ENCODE results near the gene DMD. TPM values are rescaled to one million over a fixed set of nuclear protein-coding genes. Genes with fewer than 3 reads are reported as not detected.

The DMD gene
- total RNA-seq, 1 experiment from 2014 or later = 2.2 TPM

DNA sequence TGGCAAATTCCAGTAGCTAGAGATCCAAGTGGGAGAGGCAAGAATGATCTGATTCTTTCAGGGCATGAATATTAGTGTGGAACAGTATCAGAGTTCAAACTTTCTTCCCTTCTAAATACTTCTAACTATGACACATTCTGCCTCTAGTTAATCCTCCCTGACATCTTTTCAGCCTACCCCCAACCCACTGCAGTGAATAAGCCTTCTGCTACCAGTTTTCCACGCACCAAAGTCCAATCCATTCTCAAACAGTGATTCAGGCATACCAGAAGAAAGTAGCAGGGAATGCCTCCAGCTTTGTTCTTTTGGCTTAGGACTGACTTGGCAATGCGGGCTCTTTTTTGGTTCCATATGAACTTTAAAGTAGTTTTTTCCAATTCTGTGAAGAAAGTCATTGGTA lies 1984.1 kb downstream of the DMD start:
- DNase-seq (ENCODE audit: low read depth, low spot score) (no peak), ATAC-seq (no peak)
- Histone ChIP-seq H3K36me3 (ENCODE audit: control insufficient read depth, insufficient read depth, low read length) (no peaks in the 10 kb centered on the region), H3K4me3 (ENCODE audit: low read depth in 2 of 2, low read length in 2 of 2) (no peak overlapping the region), H3K27ac (ENCODE audit: low read length) (no peak overlapping the region), H3K4me1 (ENCODE audit: control insufficient read depth, insufficient read depth, low read length) (no peaks in the 10 kb centered on the region), H3K27me3 (ENCODE audit: control insufficient read depth, insufficient read depth, low read length) (no peaks in the 10 kb centered on the region), H3K9me3 (ENCODE audit: control insufficient read depth, insufficient read depth, low read depth, low read length) (no peaks in the 10 kb centered on the region)
- in situ Hi-C loops (cut with HindIII; ENCODE audit: low pct_unique_long_range_greater_than_20kb, low sequenced_read_pairs) (no loop called here), intact Hi-C loops (cut with micrococcal nuclease; ENCODE audit: unreplicated experiment) (no loop called here)
- POLR2A ChIA-PET = no interaction called here
- CTCF ChIA-PET = no interaction called here
- TF ChIP-seq POLR2AphosphoS5 (IDR thresholded peaks at IDR 0.05; ENCODE audit: low read depth, low read length) (no peak), TCF7L2 (IDR thresholded peaks at IDR 0.05; ENCODE audit: low read depth, low read length) (no peak), SIN3A (IDR thresholded peaks at IDR 0.05; ENCODE audit: borderline replicate concordance, insufficient read depth, low read depth, low read length) (no peak)
- TF ChIP-seq, protein P1, sequence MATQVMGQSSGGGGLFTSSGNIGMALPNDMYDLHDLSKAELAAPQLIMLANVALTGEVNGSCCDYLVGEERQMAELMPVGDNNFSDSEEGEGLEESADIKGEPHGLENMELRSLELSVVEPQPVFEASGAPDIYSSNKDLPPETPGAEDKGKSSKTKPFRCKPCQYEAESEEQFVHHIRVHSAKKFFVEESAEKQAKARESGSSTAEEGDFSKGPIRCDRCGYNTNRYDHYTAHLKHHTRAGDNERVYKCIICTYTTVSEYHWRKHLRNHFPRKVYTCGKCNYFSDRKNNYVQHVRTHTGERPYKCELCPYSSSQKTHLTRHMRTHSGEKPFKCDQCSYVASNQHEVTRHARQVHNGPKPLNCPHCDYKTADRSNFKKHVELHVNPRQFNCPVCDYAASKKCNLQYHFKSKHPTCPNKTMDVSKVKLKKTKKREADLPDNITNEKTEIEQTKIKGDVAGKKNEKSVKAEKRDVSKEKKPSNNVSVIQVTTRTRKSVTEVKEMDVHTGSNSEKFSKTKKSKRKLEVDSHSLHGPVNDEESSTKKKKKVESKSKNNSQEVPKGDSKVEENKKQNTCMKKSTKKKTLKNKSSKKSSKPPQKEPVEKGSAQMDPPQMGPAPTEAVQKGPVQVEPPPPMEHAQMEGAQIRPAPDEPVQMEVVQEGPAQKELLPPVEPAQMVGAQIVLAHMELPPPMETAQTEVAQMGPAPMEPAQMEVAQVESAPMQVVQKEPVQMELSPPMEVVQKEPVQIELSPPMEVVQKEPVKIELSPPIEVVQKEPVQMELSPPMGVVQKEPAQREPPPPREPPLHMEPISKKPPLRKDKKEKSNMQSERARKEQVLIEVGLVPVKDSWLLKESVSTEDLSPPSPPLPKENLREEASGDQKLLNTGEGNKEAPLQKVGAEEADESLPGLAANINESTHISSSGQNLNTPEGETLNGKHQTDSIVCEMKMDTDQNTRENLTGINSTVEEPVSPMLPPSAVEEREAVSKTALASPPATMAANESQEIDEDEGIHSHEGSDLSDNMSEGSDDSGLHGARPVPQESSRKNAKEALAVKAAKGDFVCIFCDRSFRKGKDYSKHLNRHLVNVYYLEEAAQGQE (IDR thresholded peaks at IDR 0.05; ENCODE audit: insufficient read depth in 1 of 2, low read depth in 2 of 2, low read length in 1 of 2) = no peak
- TF ChIP-seq, protein P2, sequence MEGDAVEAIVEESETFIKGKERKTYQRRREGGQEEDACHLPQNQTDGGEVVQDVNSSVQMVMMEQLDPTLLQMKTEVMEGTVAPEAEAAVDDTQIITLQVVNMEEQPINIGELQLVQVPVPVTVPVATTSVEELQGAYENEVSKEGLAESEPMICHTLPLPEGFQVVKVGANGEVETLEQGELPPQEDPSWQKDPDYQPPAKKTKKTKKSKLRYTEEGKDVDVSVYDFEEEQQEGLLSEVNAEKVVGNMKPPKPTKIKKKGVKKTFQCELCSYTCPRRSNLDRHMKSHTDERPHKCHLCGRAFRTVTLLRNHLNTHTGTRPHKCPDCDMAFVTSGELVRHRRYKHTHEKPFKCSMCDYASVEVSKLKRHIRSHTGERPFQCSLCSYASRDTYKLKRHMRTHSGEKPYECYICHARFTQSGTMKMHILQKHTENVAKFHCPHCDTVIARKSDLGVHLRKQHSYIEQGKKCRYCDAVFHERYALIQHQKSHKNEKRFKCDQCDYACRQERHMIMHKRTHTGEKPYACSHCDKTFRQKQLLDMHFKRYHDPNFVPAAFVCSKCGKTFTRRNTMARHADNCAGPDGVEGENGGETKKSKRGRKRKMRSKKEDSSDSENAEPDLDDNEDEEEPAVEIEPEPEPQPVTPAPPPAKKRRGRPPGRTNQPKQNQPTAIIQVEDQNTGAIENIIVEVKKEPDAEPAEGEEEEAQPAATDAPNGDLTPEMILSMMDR (IDR thresholded peaks at IDR 0.05) = no peak
- no TSS peak for BruUV-seq (replicated peaks)

DNA sequence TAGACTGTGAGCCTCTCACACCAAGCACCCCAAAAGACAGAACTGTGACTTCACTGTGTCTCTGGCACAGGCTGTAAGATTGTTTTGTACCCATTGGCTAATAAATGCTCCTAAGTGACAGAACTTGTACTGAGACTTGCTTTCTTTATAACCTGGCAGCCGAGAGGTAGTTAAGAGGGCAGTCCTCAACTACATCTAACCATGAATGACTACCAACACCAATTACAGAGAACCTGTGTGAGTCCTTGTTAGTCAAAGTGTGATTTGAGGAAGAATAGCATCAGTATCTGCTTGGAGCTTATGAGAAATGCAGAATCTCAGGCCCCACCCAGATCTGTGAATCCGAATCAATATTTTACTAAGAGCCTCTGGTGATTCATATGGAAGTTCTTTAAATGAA lies 1985.5 kb downstream of the DMD start:
- TF ChIP-seq POLR2AphosphoS5 (IDR thresholded peaks at IDR 0.05; ENCODE audit: low read depth, low read length) (no peak), SIN3A (IDR thresholded peaks at IDR 0.05; ENCODE audit: borderline replicate concordance, insufficient read depth, low read depth, low read length) (no peak), TCF7L2 (IDR thresholded peaks at IDR 0.05; ENCODE audit: low read depth, low read length) (no peak)
- TF ChIP-seq, protein P2 (IDR thresholded peaks at IDR 0.05) = no peak
- TF ChIP-seq, protein P1 (IDR thresholded peaks at IDR 0.05; ENCODE audit: insufficient read depth in 1 of 2, low read depth in 2 of 2, low read length in 1 of 2) = no peak
- CTCF ChIA-PET = no interaction called here
- no peak for ATAC-seq
- H3K4me1 ChIP-seq (ENCODE audit: control insufficient read depth, insufficient read depth, low read length) = no peaks in the 10 kb centered on the region
- no peaks in the 10 kb centered on the region for H3K36me3 ChIP-seq (ENCODE audit: control insufficient read depth, insufficient read depth, low read length)
- no peak overlapping the region for H3K27ac ChIP-seq (ENCODE audit: low read length)
- BruUV-seq (replicated peaks) = no TSS peak
- no peaks in the 10 kb centered on the region for H3K27me3 ChIP-seq (ENCODE audit: control insufficient read depth, insufficient read depth, low read length)
- no peaks in the 10 kb centered on the region for H3K9me3 ChIP-seq (ENCODE audit: control insufficient read depth, insufficient read depth, low read depth, low read length)
- H3K4me3 ChIP-seq (ENCODE audit: low read depth in 2 of 2, low read length in 2 of 2) = no peak overlapping the region
- in situ Hi-C loops (cut with HindIII; ENCODE audit: low pct_unique_long_range_greater_than_20kb, low sequenced_read_pairs) = no loop called here
- intact Hi-C loops (cut with micrococcal nuclease; ENCODE audit: unreplicated experiment) = no loop called here
- POLR2A ChIA-PET = no interaction called here
- no peak for DNase-seq (ENCODE audit: low read depth, low spot score)

Measured in Panc1 (cell line).